Activated naive CD4-positive, alpha-beta T cell treated with Interleukin-2 at 50 U/mL for 16 hours (primary cell): ENCODE results near the gene ADGRV1.
"Not testable (repeated sequence)": the region's sequence is repeated elsewhere in the genome, so short reads cannot be mapped to it uniquely, and the experiment has no call there.

Source experiments
- DNase-seq: peaks from one replicate; pipeline ENCODE4 v3.0.0-alpha.2; 2020

Gene ADGRV1

DNA sequence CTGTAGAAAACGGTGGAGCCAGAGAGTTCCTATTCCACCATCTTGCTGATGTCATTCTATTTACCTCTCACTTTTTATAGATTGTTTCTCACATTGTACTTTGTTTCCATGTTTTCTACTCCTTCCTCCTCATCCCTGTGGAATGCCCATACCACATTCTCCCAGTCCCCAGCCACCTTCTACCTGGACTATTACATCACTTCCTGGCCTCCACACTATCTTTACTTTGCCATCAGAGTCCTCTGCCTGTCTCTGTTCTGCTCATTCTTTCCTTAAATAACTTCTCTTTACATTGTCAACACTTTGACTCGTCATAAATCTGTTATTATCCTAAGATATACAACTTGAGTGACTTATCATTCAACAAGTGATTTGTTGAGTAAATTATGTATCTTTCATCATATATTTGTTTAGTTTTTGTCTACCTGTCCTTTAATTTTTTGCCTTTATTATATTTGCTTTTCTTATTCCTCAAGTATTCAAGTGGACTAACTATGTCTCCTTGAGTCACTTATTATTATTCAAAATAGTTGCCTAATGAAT is 182.5 kb downstream of the ADGRV1 start:
- DNase-seq = no peak

DNA sequence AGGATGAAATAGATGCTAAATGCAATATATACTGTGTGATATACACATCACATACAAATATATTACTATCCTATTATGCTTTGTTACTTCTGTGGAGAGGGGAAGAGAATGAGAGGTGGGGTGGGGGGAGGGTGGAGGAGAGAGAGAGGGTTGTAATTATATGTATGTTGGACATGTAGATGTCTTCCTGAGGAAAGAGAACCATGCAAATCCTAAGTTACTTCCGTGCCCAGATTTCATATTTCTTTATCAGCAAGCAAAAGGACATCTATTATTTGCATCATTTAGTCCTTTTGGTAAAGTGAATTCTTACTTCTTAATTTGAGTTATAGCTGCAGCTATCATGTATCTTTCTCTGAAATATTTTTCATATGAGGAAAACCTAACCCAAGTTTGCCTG is 187.5 kb downstream of the ADGRV1 start:
- no peak for DNase-seq

DNA sequence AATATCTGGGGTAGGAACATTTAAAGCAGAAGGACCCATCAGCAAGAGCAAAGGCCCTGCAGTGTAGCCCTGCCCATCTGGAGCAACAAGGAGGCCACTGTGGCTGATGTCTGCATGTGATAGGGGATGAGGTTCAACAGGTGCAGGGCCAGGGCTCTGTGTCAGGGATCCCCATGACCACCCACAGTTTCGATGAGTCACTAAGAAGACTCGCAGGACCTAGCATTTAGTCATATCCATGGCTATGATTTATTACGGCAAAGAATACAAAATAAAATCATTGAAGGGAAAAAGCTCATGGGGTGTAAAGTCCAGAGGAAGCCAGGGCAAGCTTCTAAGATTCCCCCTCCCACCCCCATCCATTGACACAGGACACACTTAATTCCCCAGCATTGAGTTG is 188.6 kb downstream of the ADGRV1 start:
- no peak for DNase-seq

DNA sequence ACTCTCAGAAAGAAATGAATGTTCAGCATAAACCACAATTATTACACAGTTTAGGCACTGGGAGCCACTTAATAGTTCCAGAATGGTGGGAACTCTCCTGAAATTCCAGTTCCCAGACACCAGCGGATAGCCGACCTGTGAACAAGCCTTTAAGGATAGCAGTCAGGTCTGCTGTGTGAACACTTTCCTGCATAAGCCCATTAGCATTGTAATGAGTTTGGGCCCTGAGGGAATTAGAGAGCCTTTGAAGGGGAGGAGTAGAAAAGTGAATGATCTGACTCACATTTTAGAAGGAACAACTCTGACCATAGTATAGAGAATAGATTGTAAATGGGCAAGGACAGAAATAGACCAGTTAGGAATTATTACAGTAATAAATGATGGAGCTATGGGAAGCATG is 189.1 kb downstream of the ADGRV1 start:
- no peak for DNase-seq

DNA sequence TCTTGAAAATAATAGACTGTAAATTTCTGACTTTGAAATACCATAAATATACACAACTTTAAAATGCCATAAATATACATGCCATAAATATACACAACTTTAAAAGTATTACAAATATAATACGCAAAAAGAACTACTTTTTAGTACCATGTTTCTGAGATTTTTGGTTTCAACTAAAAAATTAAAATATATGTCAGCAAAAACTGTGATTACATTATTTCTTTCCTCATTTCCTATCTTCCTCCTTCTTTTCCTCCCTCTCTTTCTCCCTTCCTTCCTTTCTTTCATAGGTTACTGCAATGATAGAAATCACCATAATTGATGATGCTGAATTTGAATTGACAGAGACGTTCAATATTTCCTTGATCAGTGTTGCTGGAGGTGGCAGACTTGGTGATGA is 200.5 kb downstream of the ADGRV1 start:
- no peak for DNase-seq

DNA sequence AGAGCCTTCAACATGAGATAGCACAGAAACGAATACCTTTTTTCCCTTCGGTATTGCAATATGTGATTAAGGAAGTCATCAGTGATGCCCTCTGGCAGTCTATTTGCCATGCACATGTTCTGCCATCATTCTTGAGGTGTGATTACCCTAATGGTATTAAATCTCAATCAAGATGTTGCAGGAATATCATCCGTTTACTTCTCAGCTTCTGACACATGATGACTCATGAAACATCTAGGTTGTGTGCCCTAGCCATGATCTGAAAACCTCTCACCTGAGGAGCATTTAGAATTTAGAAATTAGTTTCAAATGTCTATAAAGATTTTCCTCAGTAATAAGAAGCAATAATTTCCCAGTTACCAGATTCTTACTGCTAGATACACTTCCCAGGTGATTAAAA is 209.1 kb downstream of the ADGRV1 start:
- DNase-seq = no peak

DNA sequence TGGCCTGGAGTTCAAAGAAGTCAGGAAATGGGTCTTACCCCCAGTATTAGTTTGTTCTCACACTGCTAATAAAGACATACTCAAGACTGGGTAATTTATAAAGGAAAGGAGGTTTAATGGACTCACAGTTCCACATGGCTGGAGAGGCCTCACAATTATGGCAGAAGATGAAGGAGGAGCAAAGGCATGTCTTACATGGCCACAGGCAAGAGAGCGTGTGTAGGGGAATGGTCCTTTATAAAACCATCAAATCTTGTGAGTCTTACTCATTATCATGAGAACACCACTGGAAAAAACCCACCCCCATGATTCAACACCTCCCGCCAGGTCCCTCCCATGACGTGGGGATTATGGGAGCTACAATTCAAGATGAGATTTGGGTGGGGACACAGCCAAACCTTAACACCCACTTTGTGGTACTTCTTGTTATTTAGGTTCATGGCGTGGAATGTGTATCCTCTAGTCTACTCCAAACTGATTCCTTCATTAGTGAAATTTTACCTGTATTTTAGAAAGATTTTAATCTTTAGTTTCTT is 211.5 kb downstream of the ADGRV1 start:
- DNase-seq = not testable (repeated sequence)

DNA sequence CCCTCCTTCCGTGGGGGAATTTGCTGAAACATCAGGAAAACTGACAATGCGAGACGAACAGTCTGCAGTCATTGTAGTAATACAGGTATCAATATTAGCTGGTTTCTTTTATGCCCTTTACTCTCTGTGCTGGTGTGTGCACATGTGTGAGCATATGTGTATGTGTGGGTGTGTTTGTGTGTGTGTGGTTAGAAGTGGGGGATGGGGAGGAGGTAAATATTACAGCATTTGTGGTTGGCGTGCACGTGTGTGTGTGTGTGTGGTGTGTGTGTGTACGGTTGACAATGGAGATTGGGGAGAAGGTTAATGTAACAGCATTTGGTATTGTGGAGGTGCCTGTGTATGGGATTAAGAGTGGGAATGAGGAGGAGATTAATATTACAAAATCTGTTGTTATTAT is 219.4 kb downstream of the ADGRV1 start:
- no peak for DNase-seq

DNA sequence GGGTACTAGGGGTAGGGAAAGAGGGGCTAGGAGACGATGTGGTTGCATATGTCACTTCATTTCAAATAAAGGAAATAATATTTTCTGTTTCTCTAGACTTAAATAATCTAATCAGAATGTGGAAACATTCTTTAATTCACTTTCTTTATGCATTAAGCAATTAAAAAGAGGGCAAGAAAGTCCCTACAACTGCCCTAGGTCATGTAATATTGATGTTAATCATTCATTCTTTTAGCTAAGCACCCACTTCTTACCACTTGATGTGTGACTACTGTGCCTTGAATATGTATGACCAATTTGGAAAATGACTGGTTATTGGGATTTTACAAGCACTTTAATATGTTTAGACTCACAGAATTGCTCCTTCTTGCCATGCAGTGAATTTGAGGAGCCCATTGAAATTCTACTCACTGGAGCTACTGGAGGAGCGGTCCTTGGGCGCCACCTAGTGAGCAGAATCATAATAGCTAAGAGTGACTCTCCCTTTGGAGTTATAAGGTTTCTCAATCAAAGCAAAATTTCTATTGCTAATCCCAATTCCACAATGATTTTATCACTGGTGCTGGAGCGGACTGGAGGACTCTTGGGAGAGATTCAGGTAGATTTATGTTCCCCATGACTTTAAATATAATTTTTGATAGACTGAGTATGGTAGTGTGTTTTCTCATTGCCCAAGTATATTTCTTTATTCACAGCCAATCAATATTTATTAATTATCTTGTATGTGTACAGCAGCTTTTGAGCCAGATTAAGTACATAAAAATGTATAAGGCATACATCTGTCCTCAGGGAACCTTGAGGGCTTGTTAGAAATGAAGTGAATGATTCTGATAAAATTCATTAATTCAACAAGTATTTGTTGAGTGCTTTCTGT is 225.1 kb downstream of the ADGRV1 start:
- peak; percentile 61 for DNase-seq

DNA sequence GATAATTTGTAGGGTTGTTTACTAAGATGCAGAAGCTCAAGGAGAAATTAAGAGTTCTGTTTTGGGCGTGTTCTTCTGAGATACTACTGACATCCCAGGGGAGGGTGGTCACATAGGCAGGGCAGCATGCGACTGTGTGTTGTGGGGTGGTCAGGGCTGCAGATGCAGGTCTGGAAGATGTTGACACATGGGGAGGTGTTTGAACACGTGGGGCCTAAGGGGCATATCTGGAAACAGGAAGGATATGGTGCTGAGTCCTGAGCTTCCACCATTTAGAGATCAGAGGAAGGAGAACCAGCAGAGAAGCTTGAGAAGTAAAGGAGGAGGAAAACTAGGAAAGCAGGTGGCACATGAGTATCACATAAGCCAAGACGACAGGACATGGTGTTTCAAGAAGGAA is 228.2 kb downstream of the ADGRV1 start:
- no peak for DNase-seq

DNA sequence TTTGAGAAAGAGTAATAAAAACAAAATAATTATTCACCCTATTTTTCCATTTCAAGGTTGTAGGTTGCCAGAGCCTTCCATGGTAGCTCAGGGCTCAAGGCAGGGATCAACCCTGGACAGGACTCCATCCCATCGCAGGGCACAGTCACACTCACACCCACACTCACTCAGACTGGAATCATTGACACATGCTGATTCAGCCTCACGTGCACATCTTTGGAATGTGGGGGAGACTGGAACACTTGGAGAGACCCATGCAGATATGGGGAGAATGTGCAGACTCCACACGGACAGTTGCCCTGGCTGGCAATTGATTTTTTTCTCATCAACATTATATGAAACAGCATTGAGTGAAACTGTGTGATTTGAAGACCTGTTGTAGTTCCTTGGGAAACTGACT is 234.1 kb downstream of the ADGRV1 start:
- no peak for DNase-seq

DNA sequence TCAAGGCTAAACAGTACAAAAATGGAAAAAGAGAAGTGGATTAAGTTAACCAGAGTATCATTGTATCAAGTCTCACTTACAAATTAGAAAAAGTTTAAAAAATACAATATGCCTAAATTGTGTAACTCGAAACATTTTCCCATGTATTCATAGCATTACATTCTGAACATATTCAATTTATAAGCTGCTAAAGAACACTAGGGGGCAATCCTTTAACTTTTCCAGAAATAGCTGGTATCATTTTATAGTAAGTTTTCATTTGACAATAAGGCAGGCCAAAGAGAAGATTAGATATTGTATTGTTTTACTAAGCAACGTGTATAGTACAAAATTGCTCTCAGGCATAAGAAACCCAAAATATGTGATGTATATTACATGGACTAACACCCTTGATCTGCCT is 234.6 kb downstream of the ADGRV1 start:
- DNase-seq = no peak

DNA sequence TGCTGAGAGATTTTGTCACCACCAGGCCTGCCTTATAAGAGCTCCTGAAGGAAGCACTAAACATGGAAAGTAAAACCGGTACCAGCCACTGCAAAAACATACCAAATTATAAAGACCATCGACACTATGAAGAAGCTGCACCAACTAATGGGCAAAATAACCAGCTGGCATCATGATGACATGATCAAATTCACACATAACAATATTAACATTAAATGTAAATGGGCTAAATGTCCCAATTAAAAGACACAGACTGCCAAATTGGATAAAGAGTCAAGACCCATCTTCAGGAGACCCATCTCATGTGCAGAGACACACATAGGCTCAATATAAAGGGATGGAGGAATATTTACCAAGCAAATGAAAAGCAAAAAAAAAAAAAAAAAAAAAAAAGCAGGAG is 238.3 kb downstream of the ADGRV1 start:
- DNase-seq = not testable (repeated sequence)

DNA sequence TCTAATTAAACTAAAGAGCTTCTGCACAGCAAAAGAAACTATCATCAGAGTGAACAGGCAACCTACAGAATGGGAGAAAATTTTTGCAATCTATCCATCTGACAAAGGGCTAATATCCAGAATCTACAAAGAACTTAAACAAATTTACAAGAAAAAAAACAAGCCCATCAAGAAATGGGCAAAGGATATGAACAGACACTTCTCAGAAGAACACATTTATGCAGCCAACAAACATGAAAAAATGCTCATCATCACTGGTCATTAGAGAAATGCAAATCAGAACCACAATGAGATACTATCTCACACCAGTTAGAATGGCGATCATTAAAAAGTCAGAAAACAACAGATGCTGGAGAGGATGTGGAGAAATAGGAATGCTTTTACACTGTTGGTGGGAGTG is 241.5 kb downstream of the ADGRV1 start:
- not testable (repeated sequence) for DNase-seq

DNA sequence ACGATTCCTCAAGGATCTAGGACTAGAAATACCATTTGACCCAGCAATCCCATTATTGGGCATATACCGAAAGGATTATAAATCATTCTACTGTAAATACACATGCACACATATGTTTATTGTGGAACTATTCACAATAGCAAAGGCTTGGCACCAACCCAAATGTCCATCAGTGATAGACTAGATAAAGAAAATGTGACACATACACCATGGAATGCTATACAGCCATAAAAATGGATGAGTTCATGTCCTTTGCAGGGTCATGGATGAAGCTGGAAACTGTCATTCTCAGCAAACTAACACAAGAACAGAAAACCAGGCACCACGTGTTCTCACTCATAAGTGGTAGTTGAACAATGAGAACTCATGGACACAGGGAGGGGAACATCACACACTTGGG is 241.9 kb downstream of the ADGRV1 start:
- not testable (repeated sequence) for DNase-seq

DNA sequence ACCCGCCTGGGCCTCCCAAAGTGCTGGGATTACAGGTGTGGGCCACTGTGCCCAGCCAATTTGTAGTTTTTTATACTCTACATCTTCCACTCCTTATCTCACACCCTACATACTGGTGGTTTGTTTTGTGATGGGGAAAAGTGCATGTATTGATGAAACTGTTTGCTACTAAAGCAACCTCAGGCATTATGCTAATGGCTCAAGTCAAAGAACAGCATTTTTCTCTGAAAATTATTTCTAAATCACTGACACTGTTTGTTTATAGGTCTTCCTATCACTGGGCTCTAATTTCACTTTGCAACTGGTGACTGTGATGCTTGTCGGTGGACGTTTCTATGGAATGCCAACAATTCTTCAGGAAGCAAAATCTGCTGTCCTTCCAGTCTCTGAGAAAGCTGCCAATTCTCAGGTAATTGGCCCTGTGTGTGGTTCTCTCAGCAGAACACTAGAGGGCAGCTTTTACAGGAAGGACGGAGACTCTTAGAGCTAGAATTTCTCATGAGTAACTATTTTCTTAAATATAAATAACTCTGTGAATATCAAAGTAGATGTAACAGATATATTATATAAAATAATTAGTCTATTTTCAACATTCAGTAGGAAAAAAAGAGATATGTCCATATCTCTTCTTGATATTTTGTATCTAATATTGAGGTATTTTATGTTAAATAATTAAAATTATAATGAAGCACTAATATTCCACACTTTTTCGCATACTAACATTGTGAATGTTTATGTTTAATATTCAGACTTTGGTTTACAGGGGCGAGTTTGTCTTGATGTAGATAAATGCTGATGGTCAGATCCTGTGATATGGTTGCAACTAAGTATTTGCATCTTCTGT is 244.1 kb downstream of the ADGRV1 start:
- DNase-seq = no peak

DNA sequence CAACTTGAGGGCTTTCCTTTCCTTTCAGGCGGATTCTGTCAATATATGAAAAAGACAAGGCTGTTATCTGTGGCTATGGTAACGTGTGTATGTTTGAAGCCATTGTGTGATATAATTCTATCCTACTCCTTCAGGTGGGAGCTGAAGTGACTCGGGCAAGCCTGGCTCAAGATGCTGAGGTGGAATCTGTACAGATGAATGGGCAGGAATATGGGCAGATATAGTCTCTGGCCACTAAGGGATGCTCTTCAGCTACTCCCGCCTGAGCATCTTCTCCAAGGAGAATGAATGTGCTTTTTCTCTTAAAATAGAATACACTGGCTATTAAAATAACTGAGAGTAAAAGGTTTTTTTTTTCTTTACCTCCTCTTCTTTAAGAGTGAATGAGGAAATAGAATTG is 244.8 kb downstream of the ADGRV1 start:
- DNase-seq = no peak

DNA sequence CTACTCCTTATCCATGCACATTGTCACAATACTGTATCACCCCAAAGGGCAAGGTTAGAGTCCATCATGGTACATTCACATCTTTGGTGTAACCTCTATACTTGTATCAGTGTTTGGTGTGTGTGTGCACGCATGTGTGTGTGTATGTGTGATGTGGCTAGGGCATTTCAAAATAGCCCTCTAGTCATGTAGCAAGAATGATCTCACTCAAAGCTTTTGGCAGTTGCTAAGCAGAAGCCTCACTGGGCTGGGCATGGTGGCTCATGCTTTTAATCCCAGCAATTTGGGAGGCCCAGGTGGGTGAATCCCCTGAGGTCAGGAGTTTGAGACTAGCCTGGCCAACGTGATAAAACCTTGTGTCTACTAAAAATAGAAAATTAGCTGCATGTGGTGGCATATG is 245.3 kb downstream of the ADGRV1 start:
- DNase-seq = no peak

DNA sequence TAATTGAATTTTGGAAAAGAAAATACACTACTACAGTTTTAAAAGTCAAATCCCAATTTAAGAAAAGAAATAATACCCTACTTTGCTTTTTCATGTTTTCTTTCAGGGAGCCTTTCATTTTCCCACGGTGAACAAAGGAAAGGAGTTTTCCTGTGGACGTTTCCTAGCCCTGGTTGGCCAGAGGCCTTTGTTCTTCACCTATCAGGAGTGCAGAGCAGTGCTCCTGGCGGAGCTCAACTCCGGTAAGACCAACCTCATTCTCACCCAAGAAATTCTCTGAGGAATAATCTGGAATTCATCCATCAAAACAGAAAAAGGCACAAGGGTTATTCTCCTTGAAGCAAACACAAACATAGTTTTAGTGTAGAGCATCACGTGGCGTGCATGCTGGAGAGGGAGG is 248.9 kb downstream of the ADGRV1 start:
- DNase-seq = no peak

DNA sequence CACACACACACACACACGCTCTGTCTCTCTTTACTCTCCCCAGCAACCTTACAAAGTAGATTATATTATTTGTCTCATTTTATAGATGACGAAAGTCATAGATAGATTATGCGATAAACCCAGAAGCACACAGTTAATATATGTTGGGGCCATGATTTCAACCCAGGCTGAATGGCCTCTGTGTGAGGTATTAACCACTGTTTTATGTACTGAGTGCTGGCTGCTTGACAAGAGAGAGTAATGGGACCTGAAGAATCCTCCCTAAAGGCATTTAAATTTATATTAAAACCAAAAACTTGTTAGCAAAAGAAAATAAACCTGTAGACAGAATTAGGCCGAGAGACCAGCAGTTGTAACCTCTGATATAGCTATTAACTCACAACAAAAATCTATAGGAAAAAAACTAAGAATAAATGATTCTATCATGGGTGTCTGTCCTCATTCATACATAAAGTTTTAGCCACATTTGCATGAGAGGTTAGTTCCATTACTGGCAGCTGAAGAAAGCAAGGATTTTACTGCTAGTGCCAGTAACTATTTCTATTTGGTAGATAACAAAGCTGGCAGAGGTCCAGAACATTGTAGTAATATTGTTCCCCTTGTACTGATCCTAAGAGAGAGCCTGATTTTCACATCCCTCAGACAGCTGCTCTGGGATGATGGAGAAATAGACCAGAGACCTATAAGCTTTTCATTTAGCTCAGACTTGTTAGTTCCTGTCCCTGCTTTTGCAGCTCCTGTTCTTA is 250.9 kb downstream of the ADGRV1 start:
- DNase-seq = no peak

DNA sequence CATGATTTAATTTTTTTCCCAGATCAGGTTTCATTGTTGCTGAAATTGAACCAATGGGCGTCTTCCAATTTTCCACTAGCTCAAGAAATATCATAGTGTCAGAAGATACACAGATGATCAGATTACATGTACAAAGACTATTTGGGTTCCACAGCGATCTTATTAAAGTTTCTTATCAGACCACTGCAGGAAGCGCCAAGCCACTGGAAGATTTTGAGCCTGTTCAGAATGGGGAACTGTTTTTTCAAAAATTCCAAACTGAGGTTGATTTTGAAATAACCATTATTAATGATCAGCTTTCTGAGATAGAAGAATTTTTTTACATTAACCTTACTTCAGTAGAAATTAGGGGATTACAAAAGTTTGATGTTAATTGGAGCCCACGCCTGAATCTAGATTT is 251.6 kb downstream of the ADGRV1 start:
- DNase-seq = no peak

DNA sequence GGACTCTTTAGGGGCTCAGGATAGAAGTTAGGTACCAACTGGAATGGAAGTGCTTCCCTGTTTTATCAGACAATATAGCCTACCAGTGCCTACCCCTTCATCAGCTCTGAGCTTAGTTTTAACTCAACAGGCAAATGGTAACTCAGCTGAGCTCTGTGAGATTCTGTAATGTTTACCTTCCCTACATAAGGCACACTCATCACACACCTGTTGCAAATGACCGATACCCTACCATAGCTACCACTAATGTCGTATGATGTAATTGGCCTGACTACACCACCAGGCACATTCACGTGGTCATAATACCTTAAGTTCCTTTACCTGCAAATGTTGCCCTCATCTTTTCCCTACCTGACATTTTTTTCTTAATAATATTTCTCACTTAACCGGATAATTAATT is 254.8 kb downstream of the ADGRV1 start:
- DNase-seq = no peak

DNA sequence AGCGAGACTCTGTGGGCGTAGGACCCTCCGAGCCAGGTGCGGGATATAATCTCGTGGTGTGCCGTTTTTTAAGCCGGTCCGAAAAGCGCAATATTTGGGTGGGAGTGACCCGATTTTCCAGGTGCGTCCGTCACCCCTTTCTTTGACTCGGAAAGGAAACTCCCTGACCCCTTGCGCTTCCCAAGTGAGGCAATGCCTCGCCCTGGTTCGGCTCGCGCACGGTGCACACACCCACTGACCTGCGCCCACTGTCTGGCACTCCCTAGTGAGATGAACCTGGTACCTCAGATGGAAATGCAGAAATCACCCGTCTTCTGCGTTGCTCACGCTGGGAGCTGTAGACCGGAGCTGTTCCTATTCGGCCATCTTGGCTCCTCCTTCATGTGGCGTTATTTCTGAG is 263.5 kb downstream of the ADGRV1 start:
- not testable (repeated sequence) for DNase-seq
